B cell (primary cell): ENCODE measurements around the gene AKR1B1. TPM values are rescaled to one million over a fixed set of nuclear protein-coding genes. Genes with fewer than 3 reads are reported as not detected.

Source experiments
- ATAC-seq: fragments of 200-7000 bp; cut with Tn5 transposase; one replicate; pipeline ENCODE4 v1.10.0; 2021; ENCODE audit warnings: low read depth, mild to moderate bottlenecking, moderate number of reproducible peaks, moderate library complexity
- CTCF ChIA-PET: fragments of 350-600 bp; sonication (Branson Sonifier 250); formaldehyde crosslinking; loops from one replicate; lab custom pipeline; 2021; ENCODE audit warnings: antibody characterized with exemption, inconsistent platforms; lab: Charles Lee
- POLR2A ChIA-PET: fragments of 350-600 bp; sonication (Branson Sonifier 250); formaldehyde crosslinking; loops from one replicate; lab custom pipeline; 2021; ENCODE audit warnings: antibody characterized with exemption; lab: Charles Lee
- DNase-seq: peaks from one replicate; pipeline ENCODE4 v3.0.0; 2013
- H2AFZ ChIP-seq: 2 replicates; pipeline ENCODE4 v1.6.1; 2012; ENCODE audit warnings: mild to moderate bottlenecking, low read depth, low read length; ENCODE audit not compliant: insufficient read depth, poor library complexity, severe bottlenecking
- H3K27ac ChIP-seq, 2 donors: 1 replicate in 1 of 2; 2 replicates in 1 of 2; pipeline ENCODE4 v1.5.1; 2012 to 2013; ENCODE audit warnings: low read length in 2 of 2, mild to moderate bottlenecking in 2 of 2, moderate library complexity in 1 of 2
- H3K27me3 ChIP-seq, 4 experiments: fragments of 200-600 bp in 1 of 4; sonication (generic) in 1 of 4; replicated peaks in 1 of 4; 1 replicate in 2 of 4; 2 replicates in 2 of 4; pipeline versions ENCODE4 v1.6.1 to v1.7.0; 2013 to 2016; ENCODE audit warnings: low read length in 3 of 4, mild to moderate bottlenecking in 2 of 4, mixed read lengths in 1 of 4, moderate library complexity in 1 of 4; ENCODE audit not compliant: insufficient read depth in 4 of 4, control insufficient read depth in 3 of 4; ENCODE audit errors: control extremely low read depth in 1 of 4
- H3K36me3 ChIP-seq, 2 experiments: replicated peaks in 1 of 2; 1 replicate in 1 of 2; 2 replicates in 1 of 2; pipeline versions ENCODE4 v1.6.1 to v1.7.1; 2013; ENCODE audit warnings: low read length in 1 of 2; ENCODE audit not compliant: insufficient read depth in 2 of 2, control insufficient read depth in 1 of 2; ENCODE audit errors: control extremely low read depth in 1 of 2, extremely low read depth in 1 of 2
- H3K4me1 ChIP-seq, 2 donors: fragments of 200-600 bp in 1 of 2; sonication (generic) in 1 of 2; 1 replicate in 1 of 2; 2 replicates in 1 of 2; pipeline versions ENCODE4 v1.5.1 to v1.6.1; 2013 to 2017; ENCODE audit warnings: low read length in 2 of 2; ENCODE audit not compliant: control insufficient read depth in 2 of 2, insufficient read depth in 2 of 2
- H3K4me2 ChIP-seq: replicated peaks from 2 replicates; pipeline ENCODE3; 2012; ENCODE audit warnings: mild to moderate bottlenecking, low read depth, low read length; ENCODE audit not compliant: poor library complexity, severe bottlenecking
- H3K4me3 ChIP-seq, 5 experiments: fragments of 200-600 bp in 1 of 5; sonication (generic) in 1 of 5; 1 replicate in 3 of 5; 2 replicates in 2 of 5; pipeline versions ENCODE4 v1.5.1 to v1.7.0; 2011 to 2016; ENCODE audit warnings: low read length in 4 of 5, mild to moderate bottlenecking in 4 of 5, low read depth in 2 of 5, control low read depth in 1 of 5, moderate library complexity in 1 of 5; ENCODE audit not compliant: insufficient read depth in 1 of 5; ENCODE audit errors: control extremely low read depth in 1 of 5, extremely low read depth in 1 of 5
- H3K79me2 ChIP-seq: fragments of 200-600 bp; sonication (generic); one replicate; pipeline ENCODE4 v1.6.0; 2016; ENCODE audit warnings: low read length; ENCODE audit not compliant: control insufficient read depth, insufficient read depth
- H3K9ac ChIP-seq: fragments of 200-600 bp; sonication (generic); 2 replicates; pipeline ENCODE4 v1.6.1; 2017; ENCODE audit warnings: mild to moderate bottlenecking, low read length, moderate library complexity
- H3K9me3 ChIP-seq, 3 donors: one replicate each; pipeline versions ENCODE4 v1.6.1 to v1.7.1; 2013; ENCODE audit warnings: low read length in 2 of 3; ENCODE audit not compliant: control insufficient read depth in 2 of 3, insufficient read depth in 1 of 3; ENCODE audit errors: control extremely low read depth in 1 of 3
- H4K20me1 ChIP-seq: 2 replicates; pipeline ENCODE4 v1.6.0; 2012; ENCODE audit warnings: mild to moderate bottlenecking, low read length; ENCODE audit not compliant: insufficient read depth, control insufficient read depth, poor library complexity, severe bottlenecking
- H3K27ac Mint-ChIP-seq: one replicate; pipeline ENCODE4 v1.8.0; 2021; ENCODE audit warnings: mixed read lengths
- H3K27me3 Mint-ChIP-seq: one replicate; pipeline ENCODE4 v1.8.0; 2021; ENCODE audit warnings: mixed read lengths
- H3K4me1 Mint-ChIP-seq: one replicate; pipeline ENCODE4 v1.8.0; 2021; ENCODE audit warnings: mixed read lengths
- H3K4me3 Mint-ChIP-seq: one replicate; pipeline ENCODE4 v1.8.0; 2021; ENCODE audit warnings: mixed read lengths
- H3K9me3 Mint-ChIP-seq: one replicate; pipeline ENCODE4 v1.8.0; 2022; ENCODE audit warnings: mixed read lengths; ENCODE audit not compliant: insufficient read depth
- CTCF ChIP-seq: fragments of 200-600 bp; IDR thresholded peaks from one replicate; pipeline ENCODE4 v1.8.0; 2022; ENCODE audit warnings: antibody characterized with exemption, mild to moderate bottlenecking
- EZH2 ChIP-seq: IDR thresholded peaks from 2 replicates; pipeline ENCODE4 v1.6.1; 2012; ENCODE audit warnings: borderline replicate concordance, low read depth, mild to moderate bottlenecking, moderate library complexity, low read length; ENCODE audit not compliant: insufficient read depth, poor library complexity, severe bottlenecking
- WGBS: methylation state at CpG from one replicate; pipeline ENCODE4 v1.1.5; 2013; ENCODE audit warnings: missing lambda C conversion rate; ENCODE audit not compliant: insufficient coverage; 5-methylcytosine and 5-hydroxymethylcytosine counted together
- intact Hi-C: fragments of 100-400 bp; cut with micrococcal nuclease; formaldehyde crosslinking; loops from one replicate; pipeline ENCODE4 v1.10.0; 2022
- polyA plus RNA-seq: library from polyadenylated mRNA; depleted of rRNA; stranded (reverse); fragments of >200 nt; gene quantifications from 2 replicates; pipeline ENCODE4 v1.2.3, GENCODE V29; 2012
- total RNA-seq, 2 donors: library from RNA; stranded (reverse); fragments of 120-200 nt in 1 of 2; gene quantifications; 1 replicate in 1 of 2; 2 replicates in 1 of 2; pipeline versions ENCODE4 v1.2.3 to v1.2.4, GENCODE V29; 2013 to 2022

The AKR1B1 gene
- total and polyA plus RNA-seq, 2 donors (not counting 1 experiment from before 2014, with no cell fraction given) = 82.9 to 89.6 TPM

GRCh38 chr7:134449680-134450079, 9.2 kb downstream of the AKR1B1 start:
- ATAC-seq (no peak), DNase-seq (no peak)
- no peak for TF ChIP-seq CTCF
- TF ChIP-seq EZH2 = no peak
- Mint-ChIP-seq H3K4me3 (no peak overlapping the region), H3K9me3 (no peaks in the 10 kb centered on the region), H3K27ac (no peak overlapping the region), H3K27me3 (no peaks in the 10 kb centered on the region), H3K4me1 (peaks cover 18% of the 10 kb centered on the region)
- Histone ChIP-seq H3K27me3 (no peaks in the 10 kb centered on the region), H2AFZ (no peak overlapping the region), H3K4me1 (peaks cover 8 to 9% of the 10 kb centered on the region in 2 donors), H3K79me2 (peaks cover 30% of the 10 kb centered on the region), H4K20me1 (peaks cover 13% of the 10 kb centered on the region), H3K9me3 (no peaks in the 10 kb centered on the region), H3K4me2 (no peak overlapping the region), H3K9ac (no peak overlapping the region), H3K27ac (no peak overlapping the region), H3K4me3 (no peak overlapping the region), H3K36me3 (peaks cover 0 to 61% of the 10 kb centered on the region in 2 experiments)
- CTCF ChIA-PET = interaction anchor here (0.6 kb wide), 1 partner anchor 1535 kb away, joined by 3 read pairs; no protein-coding TSS in a partner anchor
- intact Hi-C loops = no loop called here
- 87% methylated on average over 5 of the region's 7 CpGs for WGBS
- POLR2A ChIA-PET = no interaction called here

DNA sequence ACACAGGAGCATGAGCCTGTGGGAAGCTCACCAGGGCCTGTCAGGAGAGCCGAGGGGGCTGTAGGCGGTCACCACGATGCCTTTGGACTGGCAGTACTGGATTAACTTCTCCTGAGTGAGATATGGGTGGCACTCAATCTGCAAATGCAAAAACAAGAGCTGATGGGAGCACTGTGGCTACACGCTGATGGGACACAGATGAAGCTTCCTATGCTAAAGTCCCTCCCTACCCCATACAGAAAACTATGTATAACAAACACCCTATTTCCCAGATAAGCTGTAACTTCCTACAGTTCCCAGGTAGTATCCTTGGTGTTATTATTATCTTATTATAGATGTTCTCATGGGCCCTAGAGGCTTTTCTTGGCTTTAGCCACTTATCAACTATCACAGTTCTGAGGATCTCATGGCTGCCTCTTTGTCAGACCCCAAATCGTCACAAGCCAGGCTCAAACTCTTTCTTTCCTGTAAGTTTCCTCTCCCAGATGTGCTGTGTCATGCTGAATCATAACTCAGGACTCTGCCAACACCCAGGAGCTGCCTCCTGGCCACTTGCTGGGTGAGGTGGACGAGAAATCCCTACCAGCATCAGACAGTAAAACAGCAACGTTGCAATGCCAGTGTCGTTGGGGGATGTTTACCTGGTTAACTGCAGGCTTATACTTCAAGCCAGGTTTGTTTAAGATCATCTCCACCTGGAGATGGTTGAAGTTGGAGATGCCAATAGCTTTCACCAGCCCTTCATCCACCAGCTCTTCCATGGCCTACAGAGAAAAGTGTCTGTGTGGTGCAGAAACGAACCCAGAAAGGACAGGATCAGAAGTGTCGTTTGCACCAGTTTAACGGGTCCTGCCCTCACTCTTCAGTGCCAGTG, 10.3 kb downstream of the AKR1B1 start:
- Mint-ChIP-seq H3K9me3 (no peaks in the 10 kb centered on the region), H3K27me3 (no peaks in the 10 kb centered on the region), H3K4me3 (no peak overlapping the region), H3K27ac (no peak overlapping the region), H3K4me1 (peaks cover 7% of the 10 kb centered on the region)
- peaks cover 13% of the 10 kb centered on the region for H4K20me1 ChIP-seq
- H3K4me1 ChIP-seq = no peaks in the 10 kb centered on the region
- H3K9me3 ChIP-seq = no peaks in the 10 kb centered on the region
- ATAC-seq (no peak), DNase-seq (no peak)
- H3K4me2 ChIP-seq = no peak overlapping the region
- no peak overlapping the region for H2AFZ ChIP-seq
- H3K4me3 ChIP-seq = no peak overlapping the region
- H3K9ac ChIP-seq = no peak overlapping the region
- H3K27me3 ChIP-seq = no peaks in the 10 kb centered on the region
- intact Hi-C loops = no loop called here
- TF ChIP-seq EZH2 (no peak), CTCF (no peak)
- ChIA-PET POLR2A (no interaction called here), CTCF (interaction anchor here (0.9 to 1.4 kb wide), 2 partner anchors 16 to 99 kb away, joined by 3 to 4 read pairs; no protein-coding TSS in a partner anchor)
- peaks cover 0 to 70% of the 10 kb centered on the region in 2 experiments for H3K36me3 ChIP-seq
- WGBS = 94% methylated on average over 8 of the region's 11 CpGs
- no peak overlapping the region for H3K27ac ChIP-seq
- H3K79me2 ChIP-seq = peaks cover 29% of the 10 kb centered on the region
